Dermis microvascular lymphatic vessel endothelial cell (primary cell): ENCODE measurements around the gene RIMBP2. TPM values are rescaled to one million over a fixed set of nuclear protein-coding genes. Genes with fewer than 3 reads are reported as not detected.
"Not testable (repeated sequence)": the region's sequence is repeated elsewhere in the genome, so short reads cannot be mapped to it uniquely, and the experiment has no call there.

Experiments used
- DNase-seq, 2 donors: peaks; one replicate each; pipeline versions ENCODE4 v3.0.0 to v3.0.0-alpha.2; 2010; ENCODE audit warnings: low read depth in 2 of 2
- total RNA-seq: library from RNA; depleted of rRNA; stranded (reverse); fragments of >200 nt; gene quantifications from 2 replicates; pipeline ENCODE4 v1.2.1, GENCODE V29; 2014

The RIMBP2 gene
- total RNA-seq, 1 donor from 2014 or later, result not detected

GRCh38 chr12:130658145-130658911, 57.8 kb downstream of the RIMBP2 start:
- DNase-seq, result no peak

GRCh38 chr12:130656411-130656810, 59.7 kb downstream of the RIMBP2 start:
- no peak for DNase-seq

- DNase-seq, result no peak
Measured at GRCh38 chr12:130655881-130656280, 60.2 kb downstream of the RIMBP2 start.

GRCh38 chr12:130655010-130655409, 61.1 kb downstream of the RIMBP2 start:
- no peak for DNase-seq

GRCh38 chr12:130651188-130651959, 64.7 kb downstream of the RIMBP2 start:
- DNase-seq, result no peak

GRCh38 chr12:130650131-130650530, 66.0 kb downstream of the RIMBP2 start:
- no peak for DNase-seq

- no peak for DNase-seq
Measured at GRCh38 chr12:130649101-130650045, 66.7 kb downstream of the RIMBP2 start.

- no peak for DNase-seq
Measured at GRCh38 chr12:130647814-130648213, 68.3 kb downstream of the RIMBP2 start.

GRCh38 chr12:130646716-130647370, 69.3 kb downstream of the RIMBP2 start:
- no peak for DNase-seq

- not testable (repeated sequence) for DNase-seq
Measured at GRCh38 chr12:130646191-130646590, 69.9 kb downstream of the RIMBP2 start.

GRCh38 chr12:130645751-130646150, 70.3 kb downstream of the RIMBP2 start:
- no peak for DNase-seq

- DNase-seq, result no peak
Measured at GRCh38 chr12:130644566-130644965, 71.5 kb downstream of the RIMBP2 start.

- DNase-seq, result no peak
Measured at GRCh38 chr12:130644146-130644545, 72.0 kb downstream of the RIMBP2 start.

GRCh38 chr12:130642856-130643255, 73.2 kb downstream of the RIMBP2 start:
- no peak for DNase-seq

GRCh38 chr12:130641533-130642184, 74.4 kb downstream of the RIMBP2 start:
- DNase-seq, result no peak

GRCh38 chr12:130640901-130641300, 75.2 kb downstream of the RIMBP2 start:
- no peak for DNase-seq

- DNase-seq, result no peak
Measured at GRCh38 chr12:130640496-130640895, 75.6 kb downstream of the RIMBP2 start.

GRCh38 chr12:130639476-130640424, 76.3 kb downstream of the RIMBP2 start:
- DNase-seq, result no peak

- DNase-seq, result no peak
Measured at GRCh38 chr12:130636370-130636769, 79.7 kb downstream of the RIMBP2 start.
